Stimulated activated naive B cell treated with anti-CD40 and anti-IgM and Interleukin-4, amounts not matched to agents 10 μg/mL and 1 μg/mL and 100 μg/mL, for 72 hours (primary cell): Measurements from ENCODE around the gene MRPS18B.
"Not testable (repeated sequence)": the region's sequence is repeated elsewhere in the genome, so short reads cannot be mapped to it uniquely, and the experiment has no call there.

Source experiments
- ATAC-seq, 2 donors: fragments of 150-1000 bp; cut with Tn5 transposase; replicated peaks; 2 replicates each; pipeline ENCODE4 v1.10.0; 2021; ENCODE audit warnings: moderate library complexity in 1 of 2
- DNase-seq: peaks from one replicate; pipeline ENCODE4 v3.0.0; 2021
- H3K27ac Mint-ChIP-seq: one replicate; pipeline ENCODE4 v1.8.0; 2022; ENCODE audit warnings: mild to moderate bottlenecking, mixed read lengths
- H3K27me3 Mint-ChIP-seq, 2 donors: one replicate each; pipeline ENCODE4 v1.8.0; 2022; ENCODE audit warnings: mixed read lengths in 2 of 2
- H3K36me3 Mint-ChIP-seq, 2 donors: one replicate each; pipeline ENCODE4 v1.8.0; 2022; ENCODE audit warnings: mixed read lengths in 2 of 2, mild to moderate bottlenecking in 1 of 2
- H3K4me1 Mint-ChIP-seq, 2 donors: one replicate each; pipeline ENCODE4 v1.8.0; 2022; ENCODE audit warnings: mixed read lengths in 2 of 2, mild to moderate bottlenecking in 1 of 2
- H3K4me3 Mint-ChIP-seq, 2 donors: one replicate each; pipeline ENCODE4 v1.8.0; 2022; ENCODE audit warnings: mild to moderate bottlenecking in 2 of 2, mixed read lengths in 2 of 2, moderate library complexity in 1 of 2
- H3K9me3 Mint-ChIP-seq, 2 donors: one replicate each; pipeline ENCODE4 v1.8.0; 2022; ENCODE audit warnings: mixed read lengths in 2 of 2, mild to moderate bottlenecking in 1 of 2

MRPS18B gene

GRCh38 chr6:30664994-30665767 is 47.5 kb downstream of the MRPS18B start:
- Mint-ChIP-seq H3K4me3 (no peak overlapping the region), H3K36me3 (peaks cover 43 to 52% of the 10 kb centered on the region in 2 donors), H3K27me3 (no peaks in the 10 kb centered on the region), H3K27ac (no peak overlapping the region), H3K4me1 (peaks cover 2 to 7% of the 10 kb centered on the region in 2 donors), H3K9me3 (no peaks in the 10 kb centered on the region)
- no peak for DNase-seq
- no peak for ATAC-seq

- H3K9me3 Mint-ChIP-seq, DNase-seq, H3K27me3 Mint-ChIP-seq, H3K4me3 Mint-ChIP-seq: not testable (repeated sequence)
- peak; percentile 45 to 69 for ATAC-seq
- Mint-ChIP-seq H3K4me1 (peaks cover 11 to 12% of the 10 kb centered on the region in 2 donors), H3K27ac (peak overlapping the region; percentile 47), H3K36me3 (peaks cover 44 to 60% of the 10 kb centered on the region in 2 donors)
Observed at GRCh38 chr6:30666300-30666699, 48.7 kb downstream of the MRPS18B start.

DNA sequence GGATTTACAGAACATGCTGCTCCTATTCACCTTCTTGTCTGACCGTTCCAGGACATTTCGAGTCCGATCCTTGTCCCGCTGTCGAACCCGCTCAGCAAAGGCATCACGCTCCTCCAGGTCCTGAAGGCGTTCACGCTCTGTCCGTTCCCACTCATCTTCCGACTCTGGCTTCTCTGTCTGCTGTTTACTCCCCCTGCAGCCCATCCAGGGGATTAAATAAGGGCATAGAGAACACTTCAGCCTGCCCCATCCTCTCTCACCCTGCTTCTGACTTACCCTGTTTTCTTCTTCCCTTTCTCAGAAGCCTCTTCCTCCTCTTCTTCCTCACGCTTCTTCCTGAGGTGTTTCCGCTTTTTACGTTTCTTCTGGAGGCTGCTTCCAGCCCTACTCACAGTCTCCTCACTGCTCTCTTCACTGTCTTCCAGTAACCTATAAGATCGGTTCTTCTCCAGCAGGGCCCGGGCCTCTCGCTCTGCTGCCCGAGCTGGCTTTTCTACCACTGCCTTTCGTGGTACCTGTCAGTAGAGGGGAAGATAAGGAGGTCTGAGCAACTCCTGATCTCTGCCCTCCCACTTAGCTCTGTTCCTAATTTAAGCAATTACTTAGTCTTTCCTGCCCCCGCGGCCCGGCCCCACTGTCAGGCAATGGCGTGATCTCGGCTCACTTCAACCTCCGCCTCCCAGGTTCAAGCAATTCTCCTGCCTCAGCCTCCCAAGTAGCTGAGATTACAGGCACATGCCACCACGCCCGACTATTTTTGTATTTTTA is 53.3 kb downstream of the MRPS18B start:
- H3K9me3 Mint-ChIP-seq, result no peaks in the 10 kb centered on the region
- peaks cover 17 to 26% of the 10 kb centered on the region in 2 donors for H3K36me3 Mint-ChIP-seq
- no peak for DNase-seq
- peak overlapping the region; percentile 1 for H3K27ac Mint-ChIP-seq
- no peak for ATAC-seq
- H3K4me3 Mint-ChIP-seq, result peak overlapping the region; percentile 86 to 91
- no peaks in the 10 kb centered on the region for H3K27me3 Mint-ChIP-seq
- H3K4me1 Mint-ChIP-seq, result peaks cover 21 to 30% of the 10 kb centered on the region in 2 donors

GRCh38 chr6:30672445-30673253 is 55.0 kb downstream of the MRPS18B start, which contains the start of gene DHX16:
TSS of gene DHX16 (minus strand) at chr6:30673006. CDS start at chr6:30672841, 165 bp downstream.
- Mint-ChIP-seq H3K4me1 (peaks cover 25 to 36% of the 10 kb centered on the region in 2 donors), H3K27ac (peak within 1 kb of the TSS; percentile 52), H3K27me3 (no peaks in the 10 kb centered on the region), H3K9me3 (no peaks in the 10 kb centered on the region), H3K4me3 (peak within 1 kb of the TSS; percentile 86 to 91), H3K36me3 (peaks cover 23 to 31% of the 10 kb centered on the region in 2 donors)
- ATAC-seq, result peak; percentile 86
- DNase-seq, result peak; percentile 90
